Glutamatergic neuron (in vitro differentiated cells): ENCODE data around the gene GPR158. TPM values are rescaled to one million over a fixed set of nuclear protein-coding genes. Genes with fewer than 3 reads are reported as not detected.

Source experiments
- DNase-seq: peaks from one replicate; pipeline ENCODE4 v3.0.0; 2022
- H3K27ac Mint-ChIP-seq: one replicate; pipeline ENCODE4 v1.8.0; 2020; ENCODE audit warnings: mild to moderate bottlenecking, mixed read lengths, inconsistent platforms; ENCODE audit not compliant: unreplicated experiment
- H3K27me3 Mint-ChIP-seq: one replicate; pipeline ENCODE4 v1.8.0; 2020; ENCODE audit warnings: mild to moderate bottlenecking, moderate library complexity, mixed read lengths, inconsistent platforms; ENCODE audit not compliant: unreplicated experiment
- H3K36me3 Mint-ChIP-seq: one replicate; pipeline ENCODE4 v1.8.0; 2020; ENCODE audit warnings: mild to moderate bottlenecking, mixed read lengths, inconsistent platforms; ENCODE audit not compliant: unreplicated experiment
- H3K4me1 Mint-ChIP-seq: one replicate; pipeline ENCODE4 v1.8.0; 2020; ENCODE audit warnings: mild to moderate bottlenecking, low read depth, mixed read lengths, inconsistent platforms; ENCODE audit not compliant: unreplicated experiment
- H3K4me3 Mint-ChIP-seq: one replicate; pipeline ENCODE4 v1.8.0; 2020; ENCODE audit warnings: mild to moderate bottlenecking, mixed read lengths, inconsistent platforms; ENCODE audit not compliant: unreplicated experiment
- H3K9me3 Mint-ChIP-seq: one replicate; pipeline ENCODE4 v1.8.0; 2020; ENCODE audit warnings: mild to moderate bottlenecking, moderate library complexity, mixed read lengths, inconsistent platforms; ENCODE audit not compliant: unreplicated experiment
- CTCF ChIP-seq: fragments of 200-600 bp; sonication (generic); IDR thresholded peaks from one replicate; pipeline ENCODE4 v1.5.0; 2021; ENCODE audit not compliant: partially characterized antibody, unreplicated experiment
- total RNA-seq: library from RNA; stranded (reverse); fragmentation: NEBNext Ultra II Directional; extraction: Animal tissue kit (Norgen Biotek cat#: 25700); gene quantifications from one replicate; pipeline ENCODE4 v1.2.1, GENCODE V29; 2021; ENCODE audit not compliant: unreplicated experiment

Gene GPR158
- total RNA-seq, 1 donor from 2014 or later, result 2.6 TPM

GRCh38 chr10:25384618-25385017 lies 209.8 kb downstream of the GPR158 start:
- no peak for TF ChIP-seq CTCF
- Mint-ChIP-seq H3K4me1 (peaks cover 2% of the 10 kb centered on the region), H3K27ac (no peak overlapping the region), H3K27me3 (no peaks in the 10 kb centered on the region), H3K9me3 (peaks cover 10% of the 10 kb centered on the region), H3K36me3 (peaks cover 10% of the 10 kb centered on the region), H3K4me3 (no peak overlapping the region)
- DNase-seq, result no peak

- H3K4me3 Mint-ChIP-seq, result no peak overlapping the region
- no peaks in the 10 kb centered on the region for H3K27me3 Mint-ChIP-seq
- no peak for TF ChIP-seq CTCF
- peaks cover 18% of the 10 kb centered on the region for H3K36me3 Mint-ChIP-seq
- H3K4me1 Mint-ChIP-seq, result no peaks in the 10 kb centered on the region
- H3K27ac Mint-ChIP-seq, result no peak overlapping the region
- H3K9me3 Mint-ChIP-seq, result peaks cover 10% of the 10 kb centered on the region
- DNase-seq, result no peak
Observed at GRCh38 chr10:25388188-25388861, 213.5 kb downstream of the GPR158 start.

- H3K27me3 Mint-ChIP-seq, result no peaks in the 10 kb centered on the region
- no peak for TF ChIP-seq CTCF
- H3K36me3 Mint-ChIP-seq, result peaks cover 18% of the 10 kb centered on the region
- H3K4me1 Mint-ChIP-seq, result no peaks in the 10 kb centered on the region
- no peak for DNase-seq
- no peak overlapping the region for H3K27ac Mint-ChIP-seq
- H3K4me3 Mint-ChIP-seq, result no peak overlapping the region
- H3K9me3 Mint-ChIP-seq, result peaks cover 10% of the 10 kb centered on the region
Observed at GRCh38 chr10:25388862-25389206, 214.0 kb downstream of the GPR158 start.

- peaks cover 10% of the 10 kb centered on the region for H3K9me3 Mint-ChIP-seq
- no peaks in the 10 kb centered on the region for H3K27me3 Mint-ChIP-seq
- H3K4me1 Mint-ChIP-seq, result no peaks in the 10 kb centered on the region
- TF ChIP-seq CTCF, result no peak
- no peak overlapping the region for H3K27ac Mint-ChIP-seq
- H3K36me3 Mint-ChIP-seq, result peaks cover 18% of the 10 kb centered on the region
- no peak overlapping the region for H3K4me3 Mint-ChIP-seq
- no peak for DNase-seq
Observed at GRCh38 chr10:25390733-25391132, 215.9 kb downstream of the GPR158 start.

GRCh38 chr10:25392132-25392531 lies 217.3 kb downstream of the GPR158 start:
- no peaks in the 10 kb centered on the region for H3K27me3 Mint-ChIP-seq
- H3K36me3 Mint-ChIP-seq, result peaks cover 8% of the 10 kb centered on the region
- no peak overlapping the region for H3K27ac Mint-ChIP-seq
- peaks cover 5% of the 10 kb centered on the region for H3K9me3 Mint-ChIP-seq
- H3K4me3 Mint-ChIP-seq, result no peak overlapping the region
- DNase-seq, result no peak
- no peak for TF ChIP-seq CTCF
- no peaks in the 10 kb centered on the region for H3K4me1 Mint-ChIP-seq
